Liver (tissue), 9 donors: ENCODE measurements around the gene PIK3CG. TPM values are rescaled to one million over a fixed set of nuclear protein-coding genes. Genes with fewer than 3 reads are reported as not detected.

Source experiments
- DNase-seq: peaks from one replicate; pipeline ENCODE4 v3.0.0-alpha.2; 2017; ENCODE audit warnings: low spot score
- H3K27ac ChIP-seq, 2 donors: one replicate each; pipeline ENCODE4 v1.7.0; 2013; ENCODE audit warnings: inconsistent platforms in 2 of 2, low read length in 2 of 2, control low read depth in 1 of 2, low read depth in 1 of 2, mild to moderate bottlenecking in 1 of 2
- H3K27me3 ChIP-seq, 4 donors: one replicate each; pipeline versions ENCODE4 v1.6.1 to v1.7.0; 2013; ENCODE audit warnings: low read length in 3 of 4, inconsistent platforms in 1 of 4, mild to moderate bottlenecking in 1 of 4, moderate library complexity in 1 of 4; ENCODE audit not compliant: control insufficient read depth in 4 of 4, insufficient read depth in 4 of 4
- H3K36me3 ChIP-seq, 4 donors: one replicate each; pipeline versions ENCODE4 v1.6.1 to v1.7.0; 2013; ENCODE audit warnings: low read length in 3 of 4, mild to moderate bottlenecking in 3 of 4, low read depth in 1 of 4, moderate library complexity in 1 of 4; ENCODE audit not compliant: control insufficient read depth in 4 of 4, insufficient read depth in 3 of 4
- H3K4me1 ChIP-seq, 4 donors: one replicate each; pipeline versions ENCODE4 v1.6.1 to v1.7.0; 2013; ENCODE audit warnings: low read length in 3 of 4, mild to moderate bottlenecking in 3 of 4, moderate library complexity in 1 of 4; ENCODE audit not compliant: control insufficient read depth in 4 of 4, insufficient read depth in 4 of 4
- H3K4me3 ChIP-seq, 3 donors: one replicate each; pipeline versions ENCODE4 v1.6.1 to v1.7.0; 2013; ENCODE audit warnings: low read length in 3 of 3, control low read depth in 1 of 3, low read depth in 1 of 3, mild to moderate bottlenecking in 1 of 3
- H3K9ac ChIP-seq, 2 donors: one replicate each; pipeline ENCODE4 v1.7.0; 2013; ENCODE audit warnings: low read length in 2 of 2, mild to moderate bottlenecking in 2 of 2, moderate library complexity in 2 of 2, control low read depth in 1 of 2, low read depth in 1 of 2
- H3K9me3 ChIP-seq, 4 donors: one replicate each; pipeline versions ENCODE4 v1.6.1 to v1.7.0; 2013; ENCODE audit warnings: low read length in 3 of 4; ENCODE audit not compliant: control insufficient read depth in 4 of 4
- EGR1 ChIP-seq, 2 donors: IDR thresholded peaks; 2 replicates each; pipeline ENCODE4 v1.6.1; 2016 to 2018; ENCODE audit warnings: antibody characterized with exemption in 2 of 2, low read depth in 2 of 2
- FOXA2 ChIP-seq: IDR thresholded peaks from 2 replicates; pipeline ENCODE4 v1.6.1; 2016; ENCODE audit warnings: antibody characterized with exemption
- GABPA ChIP-seq, 2 donors: IDR thresholded peaks in 1 of 2; conservative IDR thresholded peaks in 1 of 2; 2 replicates each; pipeline ENCODE4 v1.6.1; 2016; ENCODE audit warnings: antibody characterized with exemption in 2 of 2, mild to moderate bottlenecking in 1 of 2, moderate library complexity in 1 of 2
- HNF4A ChIP-seq, 2 donors: conservative IDR thresholded peaks; 2 replicates each; pipeline ENCODE4 v1.6.1; 2016; ENCODE audit warnings: antibody characterized with exemption in 2 of 2, mild to moderate bottlenecking in 2 of 2
- HNF4G ChIP-seq: IDR thresholded peaks from 2 replicates; pipeline ENCODE4 v1.6.1; 2016; ENCODE audit warnings: antibody characterized with exemption
- JUND ChIP-seq, 2 donors: IDR thresholded peaks; 2 replicates each; pipeline ENCODE4 v1.6.1; 2016; ENCODE audit warnings: antibody characterized with exemption in 2 of 2
- NR2F2 ChIP-seq: IDR thresholded peaks from 2 replicates; pipeline ENCODE4 v1.6.1; 2016; ENCODE audit warnings: antibody characterized with exemption
- RAD21 ChIP-seq, 2 donors: IDR thresholded peaks; 2 replicates each; pipeline ENCODE4 v1.6.1; 2016; ENCODE audit warnings: antibody characterized with exemption in 2 of 2, mild to moderate bottlenecking in 2 of 2
- RXRA ChIP-seq, 2 donors: IDR thresholded peaks; 2 replicates each; pipeline ENCODE4 v1.6.1; 2017 to 2018; ENCODE audit warnings: antibody characterized with exemption in 2 of 2, mild to moderate bottlenecking in 1 of 2
- SP1 ChIP-seq: IDR thresholded peaks from 2 replicates; pipeline ENCODE4 v1.6.1; 2018; ENCODE audit warnings: antibody characterized with exemption, mild to moderate bottlenecking
- TAF1 ChIP-seq: conservative IDR thresholded peaks from 2 replicates; pipeline ENCODE4 v1.6.1; 2016; ENCODE audit warnings: antibody characterized with exemption, mild to moderate bottlenecking
- YY1 ChIP-seq: IDR thresholded peaks from 2 replicates; pipeline ENCODE4 v1.6.1; 2016; ENCODE audit warnings: antibody characterized with exemption, mild to moderate bottlenecking
- WGBS: extraction: QIAGEN DNeasy Blood & Tissue Kit; methylation state at CpG from one replicate; pipeline ENCODE4 v1.1.7; 2013; 5-methylcytosine and 5-hydroxymethylcytosine counted together
- polyA plus RNA-seq, 2 donors: library from polyadenylated mRNA; stranded (reverse) in 1 of 2; unstranded in 1 of 2; fragments of 200-250 nt in 1 of 2; fragments of >200 nt in 1 of 2; fragmentation: Nextera tagmentation in 1 of 2; extraction: Ambion mirVana in 1 of 2; gene quantifications; one replicate each; pipeline versions ENCODE4 v1.2.1 to v1.2.3, GENCODE V29; 2013 to 2015
- total RNA-seq, 2 donors: library from RNA; depleted of rRNA; stranded (reverse); fragments of >200 nt; gene quantifications; one replicate each; pipeline ENCODE4 v1.2.3, GENCODE V29; 2014
- TF ChIP-seq, protein P1 (sequence below): IDR thresholded peaks from 2 replicates; pipeline ENCODE4 v1.6.1; 2016; ENCODE audit warnings: antibody characterized with exemption, mild to moderate bottlenecking
- TF ChIP-seq, protein P2 (sequence below): IDR thresholded peaks from 2 replicates; pipeline ENCODE4 v1.6.1; 2016; ENCODE audit warnings: antibody characterized with exemption
- TF ChIP-seq, protein P3 (sequence below): fragments of 150-350 bp; IDR thresholded peaks from 2 replicates; pipeline ENCODE4 v1.5.1; 2017; ENCODE audit warnings: improper control_type of control experiment, low read depth, low read length; ENCODE audit not compliant: missing input control
- TF ChIP-seq, protein P4 (sequence below): IDR thresholded peaks from 2 replicates; pipeline ENCODE4 v1.6.1; 2016; ENCODE audit warnings: antibody characterized with exemption
- donor health status: healthy.
- donor health status: healthy.
- donor health status: healthy.
- donor health status: healthy.
- donor health status: healthy.

Gene PIK3CG
- total and polyA plus RNA-seq, 4 donors = 0.36 to 4.1 (median 1.3) TPM

DNA sequence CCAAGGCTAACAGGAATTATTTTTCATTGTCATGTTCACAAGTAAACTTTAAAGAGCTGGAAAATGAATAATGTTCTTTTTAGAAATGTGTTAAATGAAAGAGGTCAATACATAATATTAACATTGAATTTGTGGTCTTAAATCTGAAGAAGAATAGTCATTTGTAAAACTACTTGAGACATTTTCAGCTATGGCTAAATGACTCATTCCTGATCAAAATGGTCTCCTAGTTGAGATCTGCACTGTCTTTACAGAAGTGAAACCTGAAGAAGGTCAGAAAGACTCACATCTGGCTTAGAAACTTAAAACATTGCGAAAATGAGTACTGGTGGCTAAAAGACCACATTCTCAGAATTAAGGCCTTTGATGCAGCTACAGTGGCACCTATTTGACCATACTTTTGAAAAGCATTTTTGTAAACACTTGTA lies 5.9 kb downstream of the PIK3CG start:
- Histone ChIP-seq H3K4me1 (no peaks in the 10 kb centered on the region), H3K9ac (no peak overlapping the region), H3K27me3 (no peaks in the 10 kb centered on the region), H3K27ac (no peak overlapping the region), H3K4me3 (no peak overlapping the region), H3K36me3 (no peaks in the 10 kb centered on the region), H3K9me3 (no peaks in the 10 kb centered on the region)
- DNase-seq = no peak
- TF ChIP-seq GABPA (IDR thresholded peaks at IDR 0.05 in 1 of 2, conservative IDR thresholded peaks at IDR 0.05 in 1 of 2) (no peak), YY1 (no peak), FOXA2 (no peak), HNF4A (conservative IDR thresholded peaks at IDR 0.05) (no peak), EGR1 (IDR thresholded peaks at IDR 0.05; ENCODE audit: low read depth in 2 of 2) (no peak), HNF4G (no peak), JUND (IDR thresholded peaks at IDR 0.05) (no peak), TAF1 (no peak), RAD21 (IDR thresholded peaks at IDR 0.05) (no peak), NR2F2 (no peak), RXRA (IDR thresholded peaks at IDR 0.05) (no peak), SP1 (no peak)
- TF ChIP-seq, protein P1, sequence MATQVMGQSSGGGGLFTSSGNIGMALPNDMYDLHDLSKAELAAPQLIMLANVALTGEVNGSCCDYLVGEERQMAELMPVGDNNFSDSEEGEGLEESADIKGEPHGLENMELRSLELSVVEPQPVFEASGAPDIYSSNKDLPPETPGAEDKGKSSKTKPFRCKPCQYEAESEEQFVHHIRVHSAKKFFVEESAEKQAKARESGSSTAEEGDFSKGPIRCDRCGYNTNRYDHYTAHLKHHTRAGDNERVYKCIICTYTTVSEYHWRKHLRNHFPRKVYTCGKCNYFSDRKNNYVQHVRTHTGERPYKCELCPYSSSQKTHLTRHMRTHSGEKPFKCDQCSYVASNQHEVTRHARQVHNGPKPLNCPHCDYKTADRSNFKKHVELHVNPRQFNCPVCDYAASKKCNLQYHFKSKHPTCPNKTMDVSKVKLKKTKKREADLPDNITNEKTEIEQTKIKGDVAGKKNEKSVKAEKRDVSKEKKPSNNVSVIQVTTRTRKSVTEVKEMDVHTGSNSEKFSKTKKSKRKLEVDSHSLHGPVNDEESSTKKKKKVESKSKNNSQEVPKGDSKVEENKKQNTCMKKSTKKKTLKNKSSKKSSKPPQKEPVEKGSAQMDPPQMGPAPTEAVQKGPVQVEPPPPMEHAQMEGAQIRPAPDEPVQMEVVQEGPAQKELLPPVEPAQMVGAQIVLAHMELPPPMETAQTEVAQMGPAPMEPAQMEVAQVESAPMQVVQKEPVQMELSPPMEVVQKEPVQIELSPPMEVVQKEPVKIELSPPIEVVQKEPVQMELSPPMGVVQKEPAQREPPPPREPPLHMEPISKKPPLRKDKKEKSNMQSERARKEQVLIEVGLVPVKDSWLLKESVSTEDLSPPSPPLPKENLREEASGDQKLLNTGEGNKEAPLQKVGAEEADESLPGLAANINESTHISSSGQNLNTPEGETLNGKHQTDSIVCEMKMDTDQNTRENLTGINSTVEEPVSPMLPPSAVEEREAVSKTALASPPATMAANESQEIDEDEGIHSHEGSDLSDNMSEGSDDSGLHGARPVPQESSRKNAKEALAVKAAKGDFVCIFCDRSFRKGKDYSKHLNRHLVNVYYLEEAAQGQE = no peak
- TF ChIP-seq, protein P2, sequence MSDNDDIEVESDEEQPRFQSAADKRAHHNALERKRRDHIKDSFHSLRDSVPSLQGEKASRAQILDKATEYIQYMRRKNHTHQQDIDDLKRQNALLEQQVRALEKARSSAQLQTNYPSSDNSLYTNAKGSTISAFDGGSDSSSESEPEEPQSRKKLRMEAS = no peak
- TF ChIP-seq, protein P3, sequence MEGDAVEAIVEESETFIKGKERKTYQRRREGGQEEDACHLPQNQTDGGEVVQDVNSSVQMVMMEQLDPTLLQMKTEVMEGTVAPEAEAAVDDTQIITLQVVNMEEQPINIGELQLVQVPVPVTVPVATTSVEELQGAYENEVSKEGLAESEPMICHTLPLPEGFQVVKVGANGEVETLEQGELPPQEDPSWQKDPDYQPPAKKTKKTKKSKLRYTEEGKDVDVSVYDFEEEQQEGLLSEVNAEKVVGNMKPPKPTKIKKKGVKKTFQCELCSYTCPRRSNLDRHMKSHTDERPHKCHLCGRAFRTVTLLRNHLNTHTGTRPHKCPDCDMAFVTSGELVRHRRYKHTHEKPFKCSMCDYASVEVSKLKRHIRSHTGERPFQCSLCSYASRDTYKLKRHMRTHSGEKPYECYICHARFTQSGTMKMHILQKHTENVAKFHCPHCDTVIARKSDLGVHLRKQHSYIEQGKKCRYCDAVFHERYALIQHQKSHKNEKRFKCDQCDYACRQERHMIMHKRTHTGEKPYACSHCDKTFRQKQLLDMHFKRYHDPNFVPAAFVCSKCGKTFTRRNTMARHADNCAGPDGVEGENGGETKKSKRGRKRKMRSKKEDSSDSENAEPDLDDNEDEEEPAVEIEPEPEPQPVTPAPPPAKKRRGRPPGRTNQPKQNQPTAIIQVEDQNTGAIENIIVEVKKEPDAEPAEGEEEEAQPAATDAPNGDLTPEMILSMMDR = no peak
- TF ChIP-seq, protein P4, sequence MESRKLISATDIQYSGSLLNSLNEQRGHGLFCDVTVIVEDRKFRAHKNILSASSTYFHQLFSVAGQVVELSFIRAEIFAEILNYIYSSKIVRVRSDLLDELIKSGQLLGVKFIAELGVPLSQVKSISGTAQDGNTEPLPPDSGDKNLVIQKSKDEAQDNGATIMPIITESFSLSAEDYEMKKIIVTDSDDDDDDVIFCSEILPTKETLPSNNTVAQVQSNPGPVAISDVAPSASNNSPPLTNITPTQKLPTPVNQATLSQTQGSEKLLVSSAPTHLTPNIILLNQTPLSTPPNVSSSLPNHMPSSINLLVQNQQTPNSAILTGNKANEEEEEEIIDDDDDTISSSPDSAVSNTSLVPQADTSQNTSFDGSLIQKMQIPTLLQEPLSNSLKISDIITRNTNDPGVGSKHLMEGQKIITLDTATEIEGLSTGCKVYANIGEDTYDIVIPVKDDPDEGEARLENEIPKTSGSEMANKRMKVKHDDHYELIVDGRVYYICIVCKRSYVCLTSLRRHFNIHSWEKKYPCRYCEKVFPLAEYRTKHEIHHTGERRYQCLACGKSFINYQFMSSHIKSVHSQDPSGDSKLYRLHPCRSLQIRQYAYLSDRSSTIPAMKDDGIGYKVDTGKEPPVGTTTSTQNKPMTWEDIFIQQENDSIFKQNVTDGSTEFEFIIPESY = no peak
- WGBS = 79% methylated on average over 1 of the region's 1 CpG
